NOMO-1 treated with dmso at 0.1 percent for 144 hours (cell line): ENCODE measurements around the gene LCN9.

Experiments
- DNase-seq: peaks from one replicate; lab custom pipeline; 2025; ENCODE audit not compliant: unreplicated experiment; lab: John Stamatoyannopoulos, UW

LCN9 gene

DNA sequence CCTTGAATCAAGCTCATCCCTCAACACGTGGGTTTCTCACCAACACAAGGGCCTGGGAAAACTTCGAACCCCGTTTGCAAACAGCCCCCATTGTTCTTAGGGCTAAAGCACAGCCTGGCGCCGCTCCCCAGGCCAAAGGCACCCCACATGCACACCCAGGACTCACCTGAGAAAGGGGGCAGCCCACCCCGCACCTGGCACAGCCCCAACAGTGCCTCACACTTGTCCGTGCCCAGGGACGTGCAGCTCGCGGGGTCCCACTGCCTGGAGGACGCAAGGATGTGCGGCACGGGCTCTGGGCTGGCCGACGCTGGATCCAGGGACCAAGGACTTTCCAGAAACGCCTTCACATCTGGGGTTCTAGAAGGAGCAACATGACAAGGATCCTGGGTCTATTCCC, 33.3 kb downstream of the LCN9 start:
- DNase-seq = no peak

DNA sequence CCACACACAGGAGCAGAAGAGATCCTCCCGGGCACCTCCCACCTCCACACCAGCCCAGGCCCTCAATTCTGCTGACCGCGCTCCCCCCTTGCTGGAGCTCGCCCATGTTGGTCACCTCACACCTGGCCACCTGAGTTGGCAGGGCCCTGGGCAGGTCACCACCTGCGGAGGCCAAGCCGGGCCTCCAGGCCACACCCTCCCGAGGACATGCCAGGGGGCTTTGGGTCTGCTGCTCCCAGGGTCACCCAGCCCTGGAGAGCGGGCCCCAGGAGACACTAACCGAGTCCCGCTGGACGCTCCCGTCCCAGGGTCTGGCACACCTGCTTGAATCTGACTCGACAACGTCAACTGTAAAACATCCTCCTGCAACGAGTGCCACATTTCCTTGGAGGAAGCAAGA, 34.1 kb downstream of the LCN9 start:
- no peak for DNase-seq

DNA sequence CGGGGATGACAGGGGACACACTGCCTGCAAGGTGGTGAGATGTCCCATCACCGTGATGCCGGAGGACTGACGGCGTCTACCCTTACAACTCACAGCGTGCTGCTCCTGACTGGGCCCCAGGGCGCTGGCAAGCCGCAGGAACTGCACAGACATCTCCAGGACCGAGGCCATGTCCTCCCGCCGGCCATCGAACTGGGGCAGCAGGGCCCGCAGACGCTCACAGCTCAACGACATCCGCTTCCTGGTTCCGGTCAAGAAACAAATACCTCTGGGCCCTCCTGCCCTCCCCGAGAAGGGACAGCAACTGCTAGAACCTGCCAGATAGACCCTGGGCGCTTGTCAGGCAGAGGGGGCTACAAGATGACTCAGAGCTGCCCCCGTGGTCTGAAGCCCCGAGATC, 35.1 kb downstream of the LCN9 start:
- DNase-seq = no peak

DNA sequence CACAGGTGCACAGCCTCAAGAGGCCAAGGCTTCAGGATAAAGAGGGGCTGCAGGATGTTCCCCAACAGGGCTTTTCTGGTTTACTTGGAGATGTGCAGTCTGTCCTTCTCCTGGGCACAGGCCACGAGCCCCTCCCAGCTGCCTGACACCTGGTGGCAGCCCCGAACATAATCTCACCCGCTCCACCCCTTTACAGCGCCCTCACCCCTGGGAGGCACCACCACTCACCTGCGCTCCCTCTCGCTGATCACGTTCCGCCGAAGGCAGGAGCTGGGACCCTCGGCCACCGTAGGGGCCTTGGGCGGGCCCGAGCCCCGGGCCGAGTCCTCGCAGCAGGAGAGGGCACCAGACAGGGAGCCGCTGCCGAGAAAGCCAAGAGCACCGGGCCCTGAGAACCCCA, 35.7 kb downstream of the LCN9 start:
- DNase-seq = no peak

DNA sequence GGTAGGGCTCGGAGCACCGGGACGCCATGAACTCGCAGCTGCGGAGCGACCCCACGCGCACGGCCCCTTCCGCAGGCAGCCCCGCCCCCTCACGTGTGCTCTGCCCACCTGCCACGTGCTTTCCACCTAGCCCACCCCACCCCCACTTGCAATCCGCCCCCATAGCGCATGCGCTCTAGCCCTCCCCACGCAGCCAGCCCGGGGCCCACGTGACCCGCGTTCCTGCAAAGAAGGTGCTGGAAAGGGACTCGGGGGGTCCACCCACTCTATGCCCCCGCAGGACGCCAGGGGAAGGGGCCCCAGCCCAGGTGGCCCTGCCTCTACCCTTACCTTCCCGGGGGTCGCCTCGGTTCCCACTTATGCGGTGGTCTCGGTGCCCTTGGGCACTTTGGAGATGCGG, 36.3 kb downstream of the LCN9 start, which contains the start of gene SOHLH1:
SOHLH1 (minus strand) TSS at position 42 of the 400 bp plus-strand sequence; CDS start at position 28, 14 bp downstream.
- no peak for DNase-seq

DNA sequence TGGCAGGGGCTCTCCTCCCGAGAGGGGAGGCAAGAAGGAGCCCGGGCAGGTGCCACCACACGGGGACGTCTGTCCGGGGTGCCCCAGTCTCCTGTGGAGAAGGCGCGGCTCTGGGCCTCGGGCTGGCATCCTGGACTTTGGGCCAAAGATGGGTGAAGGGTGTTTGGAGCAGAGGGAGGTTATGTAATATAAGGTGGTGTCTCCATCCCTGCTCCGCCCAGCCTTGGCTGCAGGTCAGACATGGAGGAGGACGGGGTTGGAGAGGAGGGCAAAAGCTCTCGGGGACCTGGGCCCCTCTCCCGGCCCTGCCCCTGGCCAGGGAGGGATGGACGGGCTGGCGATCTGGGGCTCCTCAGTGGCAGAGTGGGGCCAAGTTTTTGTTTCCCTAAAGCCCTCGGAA, 37.4 kb downstream of the LCN9 start:
- DNase-seq = no peak

DNA sequence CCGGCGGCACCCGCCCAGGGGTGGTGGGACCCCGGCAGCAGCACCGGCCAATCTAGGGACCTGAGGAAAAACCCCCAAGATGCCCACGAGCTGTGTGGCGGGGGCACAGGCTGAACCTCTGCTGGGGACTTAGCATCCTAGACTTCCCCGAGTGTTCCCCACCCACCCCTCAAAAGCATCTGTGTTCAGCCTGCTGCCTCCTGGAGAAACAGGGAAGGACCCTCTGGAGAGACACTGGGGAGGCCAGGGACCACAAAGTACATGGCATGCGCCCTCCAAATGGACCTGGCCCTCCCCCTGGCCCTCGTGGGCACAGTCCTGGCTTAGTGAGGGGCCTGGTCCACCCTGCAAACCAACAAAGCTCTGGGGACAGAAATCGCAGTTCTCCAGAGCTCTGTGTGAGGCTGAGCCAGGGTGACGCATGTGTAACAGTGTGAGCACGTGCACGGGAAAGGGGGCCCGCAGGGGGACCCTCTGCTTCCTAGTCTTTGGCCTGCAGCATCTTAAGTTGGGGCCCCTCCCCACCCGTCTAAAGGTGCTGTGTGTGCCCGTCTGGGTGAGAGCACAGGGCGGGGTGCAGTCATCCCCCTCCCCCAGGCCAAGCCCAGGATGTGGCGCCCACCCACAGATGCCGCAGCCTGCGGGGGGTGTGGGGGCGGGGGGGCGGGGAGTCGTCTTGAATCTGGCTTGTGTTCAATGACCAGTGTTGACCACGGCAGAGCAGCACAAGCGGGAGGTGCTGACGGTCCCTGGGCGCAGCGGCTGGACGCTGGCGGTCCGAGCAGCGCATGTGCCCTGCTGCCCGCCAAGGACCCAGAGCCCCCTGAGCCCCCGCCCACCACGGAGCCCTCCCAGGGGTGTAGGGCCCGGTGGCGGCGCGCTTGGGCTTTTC, 38.2 kb downstream of the LCN9 start:
- DNase-seq = no peak

DNA sequence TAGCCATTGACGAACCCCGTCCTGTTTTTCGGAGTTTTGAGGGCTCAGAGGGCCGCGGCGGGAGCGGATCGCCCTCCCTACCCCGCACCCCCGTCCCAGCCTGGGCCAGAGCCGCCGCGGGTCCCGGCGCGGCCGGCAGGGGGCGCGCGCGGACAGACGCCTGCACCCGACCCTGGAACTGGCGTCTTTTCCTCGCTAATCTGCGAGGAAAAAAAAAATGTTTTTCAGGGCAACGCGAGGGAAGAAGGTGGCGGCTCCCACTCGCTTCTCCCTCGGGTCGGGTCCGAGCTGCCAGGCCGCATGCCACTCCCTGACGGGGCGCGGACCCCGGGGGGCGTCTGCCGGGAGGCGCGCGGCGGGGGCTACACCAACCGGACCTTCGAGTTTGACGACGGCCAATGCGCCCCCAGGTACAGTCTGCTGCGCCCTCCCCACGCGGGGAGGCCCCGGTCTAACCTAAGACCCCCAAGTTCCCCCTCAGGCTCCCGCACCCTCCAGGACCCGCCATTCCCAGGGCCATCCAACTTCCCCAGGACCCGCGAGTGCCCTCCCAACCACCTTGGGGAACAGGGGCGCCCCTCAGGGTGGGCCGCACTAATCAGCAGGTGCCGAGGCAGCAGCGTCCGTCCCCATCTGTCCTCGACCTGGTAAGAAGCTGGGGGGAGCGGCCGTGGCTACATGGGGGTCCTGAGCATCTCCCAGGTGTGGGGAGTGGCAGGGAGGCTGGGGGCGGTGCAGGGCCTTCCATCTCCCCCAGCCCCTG, 39.0 kb downstream of the LCN9 start, which contains the start of gene KCNT1:
KCNT1 (plus strand) TSS at position 227 of the 763 bp plus-strand sequence; CDS start at position 301, 74 bp downstream.
- DNase-seq = no peak

DNA sequence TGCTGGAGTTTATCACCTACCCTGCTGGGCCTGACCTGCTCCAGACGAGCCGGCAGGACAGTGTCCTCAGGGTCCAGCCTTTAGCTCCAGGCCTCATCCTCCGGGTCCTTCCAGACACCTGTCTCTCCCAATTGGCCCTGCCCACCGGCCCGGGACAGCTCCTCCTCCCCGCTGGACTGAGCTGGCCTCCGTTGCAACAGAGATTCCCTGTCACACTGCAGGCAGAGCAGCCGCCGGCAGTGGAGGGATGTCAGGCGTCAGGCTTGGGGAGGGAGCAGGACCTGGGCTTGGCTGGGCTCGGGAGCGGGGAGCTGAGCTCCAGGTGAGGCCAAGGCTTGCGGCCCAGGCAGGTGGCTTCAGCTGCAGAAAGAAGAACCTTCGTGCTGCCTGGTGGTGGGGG, 40.6 kb downstream of the LCN9 start:
- no peak for DNase-seq

DNA sequence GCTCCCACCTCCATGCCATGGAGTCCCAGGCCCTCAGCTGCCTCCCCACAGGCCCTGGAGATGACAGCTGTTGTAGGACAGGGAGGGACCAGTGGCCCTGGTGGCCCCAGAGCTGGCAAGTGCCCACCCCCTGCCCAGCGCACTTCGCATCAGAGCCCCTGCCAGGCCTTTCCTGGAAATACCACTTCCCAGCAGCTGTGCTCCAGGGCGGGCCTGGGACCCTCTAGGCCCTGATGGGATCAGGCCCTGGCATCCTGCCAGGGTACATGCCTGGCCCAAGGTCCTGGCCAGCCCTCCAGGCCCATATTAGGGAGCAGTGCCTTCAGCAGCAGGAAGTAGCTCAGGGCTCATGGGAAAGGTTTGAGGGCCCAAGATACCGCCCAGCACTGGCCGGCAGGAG, 41.4 kb downstream of the LCN9 start:
- DNase-seq = no peak

DNA sequence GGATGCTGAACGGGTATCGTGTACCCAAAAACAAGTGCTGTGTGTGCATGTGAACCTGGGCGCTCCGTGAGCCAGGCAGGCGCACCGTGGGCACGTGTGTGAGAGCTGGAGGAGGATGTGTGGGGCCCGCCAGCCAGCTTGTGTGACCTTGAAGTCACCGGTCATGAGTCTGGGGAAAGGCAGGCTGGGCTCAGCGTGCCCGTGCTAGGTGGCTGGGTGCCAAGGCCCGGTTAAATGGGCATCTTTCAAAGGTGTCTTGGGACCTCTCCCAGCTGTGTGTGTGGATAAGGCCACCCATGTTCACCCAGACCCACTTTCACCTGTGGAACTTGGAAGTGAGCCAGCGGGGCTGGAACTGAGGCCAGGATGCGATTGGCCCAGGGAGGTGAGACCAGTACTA, 42.3 kb downstream of the LCN9 start:
- DNase-seq = no peak

DNA sequence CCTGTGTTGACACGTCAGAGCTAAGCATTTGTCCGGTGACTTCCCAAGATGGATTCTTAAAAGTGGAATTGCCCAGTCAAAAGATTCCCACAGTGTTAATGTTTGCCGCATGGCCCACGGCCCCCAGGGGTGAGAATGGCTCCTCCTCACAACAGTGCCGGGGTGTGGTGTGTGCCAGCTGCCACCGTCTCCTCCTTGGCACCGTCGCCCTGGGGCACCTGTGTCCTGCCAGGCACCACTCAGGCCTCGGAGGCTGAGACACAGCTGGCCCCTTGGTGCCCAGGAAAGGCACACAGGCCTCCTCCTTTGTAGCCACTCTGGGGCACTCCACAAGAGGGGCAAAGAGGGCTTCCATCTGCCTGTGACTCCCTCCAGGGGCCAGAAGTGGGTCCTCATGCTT, 43.2 kb downstream of the LCN9 start:
- no peak for DNase-seq

DNA sequence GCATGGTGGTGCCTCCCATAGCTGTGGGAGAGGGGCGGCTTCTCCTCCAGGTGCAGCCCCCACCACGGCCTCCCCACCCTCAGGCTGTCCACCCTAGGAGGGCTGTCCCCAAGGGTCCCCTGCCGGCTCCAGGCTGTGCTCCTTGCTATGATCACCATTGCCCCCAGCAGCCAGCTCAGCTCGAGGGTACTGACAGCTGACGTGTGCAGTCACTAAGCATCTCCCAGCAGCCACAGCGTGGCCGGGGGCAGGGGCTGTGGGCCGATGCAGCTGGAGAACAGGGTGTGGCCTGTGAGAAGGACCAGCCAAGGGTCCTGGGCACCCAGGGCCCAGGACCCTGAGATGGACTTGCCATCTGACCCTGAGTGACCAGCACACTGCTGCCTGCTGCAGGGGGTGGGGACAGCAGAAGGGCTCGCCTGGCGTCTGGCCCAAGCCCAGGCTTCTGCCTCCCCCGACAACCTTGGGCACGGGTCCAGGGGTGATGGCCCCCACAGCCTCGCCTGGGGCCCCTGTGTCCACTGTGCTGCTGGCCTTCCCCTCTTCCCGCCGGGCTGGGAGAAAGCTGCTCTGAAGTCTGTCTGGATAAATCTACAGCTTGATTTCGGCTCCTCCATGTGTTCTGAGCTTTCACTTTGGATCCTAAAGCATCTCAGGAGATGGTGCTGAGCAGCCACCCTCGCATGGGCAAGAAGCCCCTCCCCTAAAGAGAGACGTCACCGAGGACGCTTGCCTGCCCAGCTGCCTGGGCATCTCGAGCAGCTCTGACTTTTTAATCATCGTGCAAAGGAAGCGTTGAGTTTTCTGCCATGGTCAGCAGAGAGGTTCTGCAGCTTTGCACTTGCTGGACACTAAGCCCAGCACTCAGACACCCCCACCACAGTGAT, 44.4 kb downstream of the LCN9 start:
- DNase-seq = no peak

DNA sequence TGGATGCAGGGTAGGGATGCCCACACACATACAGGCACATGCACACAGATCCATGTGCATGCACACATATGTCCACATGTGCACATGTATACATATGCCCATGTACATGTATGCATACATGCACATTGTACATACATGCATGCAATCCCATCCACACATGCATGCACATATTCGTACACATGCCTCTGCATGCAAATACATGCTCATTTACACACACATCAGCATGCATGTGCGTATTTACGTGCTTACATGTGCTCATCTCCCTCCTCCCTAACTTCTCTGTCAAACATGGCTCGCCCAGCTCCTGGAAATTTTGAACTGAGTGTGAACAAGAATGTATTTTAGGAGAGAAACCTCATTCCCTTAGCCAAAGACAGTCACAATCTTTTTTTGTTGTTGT, 45.1 kb downstream of the LCN9 start:
- DNase-seq = no peak

DNA sequence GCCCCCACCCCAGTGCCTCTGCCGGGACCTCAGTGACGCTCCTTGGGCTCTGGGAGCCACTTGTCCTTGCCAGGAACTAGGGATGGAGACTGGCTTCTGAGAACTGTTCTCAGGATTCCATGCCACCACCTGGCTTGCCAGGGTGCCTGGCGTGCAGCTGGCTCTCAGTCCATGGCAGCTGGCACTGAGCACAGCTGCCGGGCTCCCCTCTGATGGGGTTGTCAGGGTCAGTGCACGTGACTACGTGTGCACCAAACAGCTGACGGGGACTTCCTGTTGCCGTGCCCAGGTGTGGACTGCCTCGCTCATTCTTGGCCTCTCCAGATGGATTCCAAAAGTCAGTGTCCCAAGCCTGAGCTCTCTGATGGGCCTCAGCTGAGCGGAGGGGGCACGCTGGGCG, 48.3 kb downstream of the LCN9 start:
- DNase-seq = no peak

DNA sequence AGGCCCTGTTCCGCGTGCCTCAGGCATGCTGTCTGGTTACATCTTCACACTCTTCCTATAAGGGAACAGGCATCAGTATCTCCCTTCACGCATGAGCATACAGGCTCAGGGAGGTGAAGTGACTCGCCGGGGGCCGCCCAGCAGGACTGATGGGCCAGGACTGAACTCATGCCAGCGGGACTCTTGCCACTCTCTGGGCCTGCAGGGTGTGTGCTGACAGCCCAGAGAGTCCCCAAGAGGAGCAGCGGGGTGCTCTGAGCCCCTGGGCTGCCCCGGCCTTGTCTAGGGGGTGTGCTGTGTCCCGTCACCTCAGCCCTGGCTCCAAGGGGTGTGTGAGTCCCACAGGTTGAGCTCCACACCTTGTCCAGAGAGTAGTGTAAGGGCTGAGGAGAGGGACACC, 48.8 kb downstream of the LCN9 start:
- no peak for DNase-seq

DNA sequence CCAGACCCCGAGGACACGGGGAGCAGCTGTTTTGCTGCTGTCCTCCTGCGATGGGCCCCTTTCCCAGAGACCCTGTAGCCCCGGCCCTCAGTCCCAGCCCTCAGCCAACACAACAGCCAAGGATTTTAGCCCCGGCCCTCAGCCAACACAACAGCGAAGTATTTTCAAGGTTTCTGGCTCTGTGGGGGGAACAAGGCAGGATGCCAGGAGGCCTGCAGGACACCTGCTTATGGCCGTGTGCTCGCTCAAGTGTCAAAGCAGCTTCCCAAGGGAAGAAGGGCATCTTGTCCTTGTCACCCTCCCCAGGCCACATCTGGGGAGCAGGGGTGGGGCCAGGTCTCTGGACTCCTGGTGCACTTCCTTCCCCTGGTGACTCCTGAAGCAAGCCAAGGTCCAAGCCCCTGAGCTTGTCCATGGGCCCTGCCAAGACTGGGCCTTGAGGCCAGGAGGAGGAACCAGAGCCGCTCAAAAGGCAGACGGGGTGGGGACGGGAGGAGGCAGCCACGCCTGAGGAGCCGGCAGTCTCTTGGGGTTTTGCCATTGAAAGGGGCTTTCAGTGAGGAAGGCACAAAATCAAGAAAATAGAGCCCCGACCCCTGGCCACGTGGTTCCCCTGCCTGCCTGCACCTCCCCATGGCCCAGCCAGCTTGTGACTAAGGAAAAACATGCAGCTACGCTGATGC, 49.6 kb downstream of the LCN9 start:
- DNase-seq = no peak

DNA sequence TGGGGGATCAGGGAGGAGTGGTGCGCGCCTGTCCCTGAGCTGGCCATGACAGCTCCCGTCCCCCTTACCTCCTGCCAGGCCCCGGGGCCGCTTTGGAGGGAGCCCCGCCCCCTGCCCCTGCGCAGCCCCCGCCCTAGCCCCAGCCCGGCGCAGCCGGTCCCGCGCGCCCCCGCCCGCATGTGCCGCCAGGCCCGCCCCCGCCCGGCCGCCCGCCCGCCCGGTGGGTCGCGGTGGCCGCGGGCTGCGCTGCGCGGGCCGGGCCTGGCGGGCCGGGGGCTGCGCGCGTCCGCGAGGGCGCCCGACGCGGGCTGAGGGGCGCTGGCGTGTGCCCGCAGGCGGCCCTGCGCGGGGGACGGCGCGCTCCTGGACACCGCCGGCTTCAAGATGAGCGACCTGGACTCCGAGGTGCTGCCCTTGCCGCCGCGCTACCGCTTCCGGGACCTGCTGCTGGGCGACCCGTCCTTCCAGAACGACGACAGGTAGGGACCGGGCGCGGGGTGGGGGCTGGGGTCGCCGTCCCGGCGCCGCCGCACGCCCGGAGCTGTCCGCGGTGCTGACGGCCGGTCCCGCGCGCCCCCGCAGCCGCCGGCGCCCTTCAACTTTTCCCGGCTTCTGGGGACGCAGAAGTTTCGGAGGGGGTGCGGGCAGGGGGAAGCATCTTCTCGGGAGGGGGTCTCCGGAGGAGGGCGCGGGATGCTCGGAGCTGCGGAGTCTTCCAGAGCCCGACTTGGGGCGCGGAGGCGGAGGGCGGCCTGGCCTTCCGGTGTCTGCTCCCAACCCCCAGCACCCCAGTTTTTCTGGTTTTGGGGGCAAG, 51.3 kb downstream of the LCN9 start:
- DNase-seq = no peak

DNA sequence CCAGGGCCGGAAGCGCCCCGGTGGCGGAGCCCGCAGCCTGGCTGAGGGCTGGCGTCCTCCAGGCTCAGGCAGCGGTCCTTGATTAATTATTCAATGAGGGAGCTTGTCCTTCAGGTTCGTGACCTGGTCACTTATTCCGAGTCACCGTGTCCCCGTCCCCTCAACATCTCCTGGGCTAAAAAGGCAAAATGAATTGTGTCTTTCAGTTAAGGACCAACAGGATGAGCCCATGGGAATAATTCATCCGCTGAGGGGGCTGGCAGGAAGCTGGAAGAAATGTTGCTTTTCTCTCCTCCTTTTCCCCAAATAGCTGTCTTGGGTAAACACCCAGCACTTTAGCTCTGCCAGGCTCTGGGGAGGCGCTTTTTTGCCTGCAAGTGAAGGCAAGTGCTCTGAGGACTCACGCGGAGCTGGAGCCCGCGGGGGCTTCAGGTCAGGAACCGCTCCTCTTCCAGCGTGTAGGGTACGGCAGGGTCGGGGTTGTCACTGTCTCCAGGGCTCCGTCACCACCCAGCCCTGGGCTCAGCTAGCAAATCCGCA, 52.0 kb downstream of the LCN9 start:
- no peak for DNase-seq
